GM21529 (cell line): ENCODE measurements around the gene JMJD7.

Experiments
- ATAC-seq: cut with Tn5 transposase; IDR thresholded peaks from one replicate; pipeline ENCODE4 v1.9.1; 2021; ENCODE audit not compliant: unreplicated experiment

JMJD7 gene

GRCh38 chr15:41881086-41881485 lies 53.2 kb downstream of the JMJD7 start:
- ATAC-seq = no peak

DNA sequence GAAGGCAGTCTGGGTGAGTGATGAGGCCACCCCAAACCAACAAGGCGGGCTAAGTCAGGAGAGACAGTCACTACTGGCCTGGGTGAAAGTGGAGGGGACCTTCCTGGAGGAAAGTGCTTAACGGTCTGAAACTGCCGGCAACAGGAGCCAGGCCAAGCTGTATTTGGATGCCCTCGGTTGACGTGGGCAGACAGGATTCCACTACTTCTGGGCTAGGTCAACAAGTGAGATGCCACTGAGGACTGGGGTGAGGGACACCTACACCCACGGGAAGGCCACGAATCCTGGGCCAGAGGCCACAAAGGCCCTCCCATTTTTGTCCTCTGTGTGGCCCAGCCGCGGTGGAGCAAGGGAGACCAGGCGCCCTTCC lies 53.6 kb downstream of the JMJD7 start:
- no peak for ATAC-seq

DNA sequence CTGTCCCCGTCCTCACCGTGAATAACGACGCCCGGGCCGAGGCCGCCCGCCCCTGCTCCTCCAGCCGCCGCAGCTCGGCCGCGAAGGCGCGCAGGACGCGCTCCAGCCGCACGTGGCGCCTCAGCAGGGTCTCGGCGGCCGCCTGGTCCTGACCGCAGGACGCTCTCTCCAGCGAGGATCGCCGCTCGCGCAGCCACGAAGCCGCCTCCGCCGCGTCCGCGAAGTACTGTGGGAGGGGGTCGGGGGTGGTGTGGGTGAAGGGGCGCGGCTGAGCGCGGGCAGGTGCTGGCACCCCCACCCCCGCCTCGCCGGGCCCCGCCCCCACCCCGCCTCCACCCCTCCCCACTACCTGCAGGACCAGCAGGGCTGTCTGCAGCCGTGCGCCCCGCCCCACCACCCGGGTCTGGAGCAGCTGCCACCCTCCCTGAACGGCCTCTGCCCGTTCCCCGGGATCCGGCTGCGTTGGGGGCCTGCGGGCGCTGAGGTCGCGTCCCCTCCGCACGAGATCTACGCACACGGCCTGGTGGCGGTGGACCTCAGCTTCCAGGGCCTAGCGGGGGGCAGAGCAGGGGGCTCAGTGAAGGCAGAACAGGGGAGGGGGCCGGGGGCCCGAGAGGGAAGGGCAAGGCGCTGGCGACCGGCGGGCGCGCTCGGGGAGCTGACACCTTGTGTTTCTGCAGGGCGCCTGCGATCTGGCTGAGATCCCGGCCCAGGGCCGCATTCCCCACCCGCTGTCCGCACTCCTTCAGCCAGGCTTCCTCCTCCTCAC lies 54.2 kb downstream of the JMJD7 start:
- ATAC-seq = no peak

DNA sequence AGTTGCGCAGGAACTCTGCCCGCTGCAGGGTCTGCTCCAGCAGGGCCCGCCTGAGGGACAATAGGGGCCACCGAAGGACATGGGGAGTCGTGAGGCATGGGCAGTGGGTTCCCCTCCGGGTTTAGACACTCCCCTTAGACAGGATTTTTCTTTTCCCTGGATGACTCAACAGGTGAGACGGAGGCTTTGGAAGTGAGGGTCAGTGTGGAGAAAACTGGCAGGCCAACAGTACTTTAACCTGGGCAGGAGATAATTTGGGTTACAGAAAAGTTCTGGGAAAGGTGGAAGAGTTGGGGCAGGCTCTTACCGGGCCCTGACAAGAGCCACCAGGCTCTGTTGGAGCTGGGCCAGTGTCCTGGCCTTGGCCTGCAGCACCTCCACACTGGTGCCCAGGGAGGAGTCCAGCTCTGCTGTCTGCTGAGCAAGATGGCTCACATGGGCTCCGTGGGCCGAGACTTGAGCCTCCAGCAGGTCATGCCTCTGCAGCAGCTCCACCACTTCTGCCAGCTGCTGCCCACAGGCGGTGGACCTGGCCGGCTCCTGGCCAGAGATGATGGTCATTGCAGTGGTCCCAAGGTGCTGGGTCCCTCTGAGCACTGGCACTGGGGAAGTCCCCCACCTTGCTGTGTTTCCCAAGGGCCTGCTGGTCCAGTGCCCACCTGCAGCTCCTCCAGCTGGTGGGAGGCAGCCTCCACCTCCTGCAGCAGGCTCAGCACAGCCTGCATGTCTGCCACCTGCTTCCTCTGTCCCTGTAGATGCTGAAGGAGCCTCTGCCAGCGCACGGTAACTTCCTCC lies 55.0 kb downstream of the JMJD7 start:
- no peak for ATAC-seq

GRCh38 chr15:41883484-41883825 lies 55.6 kb downstream of the JMJD7 start:
- ATAC-seq = no peak

DNA sequence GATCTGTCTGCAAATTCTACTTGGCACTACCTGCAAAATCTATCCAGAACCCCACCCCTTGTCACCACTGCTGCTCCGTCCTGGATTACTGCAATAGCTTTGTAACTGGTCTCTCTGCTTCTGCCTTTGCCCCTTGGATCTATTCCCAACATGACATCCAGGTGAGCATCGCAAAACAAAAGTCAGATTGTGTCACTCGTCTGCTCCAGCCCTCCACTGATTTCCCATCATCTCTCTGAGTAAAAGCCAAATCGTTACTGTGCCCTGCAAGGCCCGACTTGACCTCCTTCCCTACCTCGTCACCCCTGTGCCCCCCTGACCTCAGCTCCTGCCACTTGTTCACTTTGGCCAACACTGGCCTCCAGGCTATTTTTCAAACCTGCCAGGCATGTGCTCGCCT lies 56.6 kb downstream of the JMJD7 start:
- no peak for ATAC-seq

DNA sequence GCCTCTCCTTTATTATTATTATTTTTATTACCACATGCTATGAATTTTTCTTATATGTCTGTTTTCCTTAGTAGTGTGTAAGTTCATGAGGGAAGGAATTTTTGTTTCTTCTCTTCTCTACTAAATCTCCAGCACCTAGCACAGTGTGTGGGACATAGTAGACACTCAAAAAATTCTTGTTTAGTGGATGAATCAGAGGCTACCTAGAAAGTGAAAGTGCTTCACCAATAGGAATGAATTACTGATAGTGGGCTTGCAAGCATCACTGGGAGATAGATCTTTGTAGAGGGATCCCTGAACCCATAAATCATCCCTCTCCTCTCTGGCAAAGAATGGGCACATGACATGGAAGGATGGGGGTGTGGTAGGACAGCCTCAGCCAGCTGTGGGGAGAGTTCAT lies 57.4 kb downstream of the JMJD7 start:
- no peak for ATAC-seq

DNA sequence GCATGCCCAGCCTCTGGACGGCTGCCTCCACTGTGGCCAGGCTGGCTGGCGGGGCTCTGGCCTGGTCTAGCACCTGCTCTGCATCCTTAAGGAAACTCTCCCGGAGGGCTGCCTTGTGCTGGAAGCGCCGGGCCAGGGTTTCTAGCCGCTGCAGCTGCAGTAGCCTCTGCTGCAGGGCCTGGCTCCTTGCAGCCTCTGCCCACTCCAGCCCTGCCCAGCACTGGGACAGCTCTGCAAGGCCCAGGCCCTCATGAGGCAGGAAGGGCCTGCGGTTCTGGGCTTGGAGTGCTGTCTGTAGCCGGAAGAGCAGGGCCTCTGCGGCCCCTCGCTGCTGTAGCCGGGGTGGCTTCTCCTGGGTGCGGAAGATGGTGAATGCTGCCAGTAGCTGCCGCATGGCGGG lies 57.9 kb downstream of the JMJD7 start:
- no peak for ATAC-seq

- no peak for ATAC-seq
Measured at GRCh38 chr15:41886741-41887140, 58.8 kb downstream of the JMJD7 start.

GRCh38 chr15:41887161-41887560 lies 59.3 kb downstream of the JMJD7 start:
- no peak for ATAC-seq
